ENCODE results near the gene LYPD1.

LYPD1 gene

DNA sequence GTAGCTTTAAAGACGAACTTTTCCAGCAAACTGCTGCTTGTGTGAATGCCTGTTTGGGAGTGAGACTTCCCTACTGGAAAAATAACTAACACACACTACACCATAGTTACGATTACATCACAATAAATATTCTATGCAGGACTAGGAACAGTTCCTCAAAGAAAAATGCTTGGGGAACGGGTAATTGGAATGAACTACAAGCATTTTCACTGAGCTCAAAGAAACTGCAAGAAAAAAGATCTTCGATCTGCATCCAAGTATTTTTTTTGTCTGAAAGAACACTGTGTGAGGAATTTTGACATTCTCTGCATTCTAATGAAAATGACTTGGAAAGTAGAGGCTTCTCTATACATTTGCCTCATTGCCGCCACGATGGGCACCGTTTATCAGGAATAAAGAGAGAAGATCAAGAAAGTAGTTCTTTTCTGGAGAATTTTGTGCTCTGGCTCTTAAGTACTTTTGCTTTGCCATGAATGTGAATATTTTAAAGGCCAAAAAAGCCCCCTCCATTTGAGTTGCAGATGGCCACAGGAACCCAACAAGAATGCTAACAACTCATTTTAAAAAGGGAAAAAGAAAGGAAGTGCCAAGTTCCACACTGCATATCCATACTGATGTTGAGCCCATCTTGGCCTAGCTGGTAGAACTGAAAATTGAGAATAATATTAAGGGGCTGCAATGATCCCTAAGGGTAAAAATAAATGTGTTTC lies 13.6 kb downstream of the LYPD1 start:
- ChIA-PET CTCF (interaction anchor here (0.5 kb wide), 1 partner anchor 13 kb away, joined by 3 read pairs; no protein-coding TSS in a partner anchor), POLR2A (interaction anchor here (0.6 kb wide), 1 partner anchor 479 kb away, joined by 3 read pairs; no protein-coding TSS in a partner anchor)
- Histone ChIP-seq H3K36me3 (ENCODE audit: control insufficient read depth in 2 of 2, insufficient read depth in 1 of 2, low read length in 2 of 2) (peaks cover 0 to 32% of the 10 kb centered on the region in 2 experiments; a peak in 1 of 3 replicates), H3K9me3 (ENCODE audit: control insufficient read depth, insufficient read depth, low read depth, low read length) (no peaks in the 10 kb centered on the region), H3K4me3 (ENCODE audit: low read depth, low read length) (no peak overlapping the region), H3K4me1 (ENCODE audit: control insufficient read depth, insufficient read depth, low read length) (no peaks in the 10 kb centered on the region), H3K27ac (ENCODE audit: extremely low read depth, low read depth, low read length) (no peak overlapping the region)
- no peak for TF ChIP-seq ZBTB6 (tag by site-specific recombination; IDR thresholded peaks at IDR 0.05)
- TF ChIP-seq ZFP69B (tag by site-specific recombination; IDR thresholded peaks at IDR 0.05), result no peak
- TF ChIP-seq, protein P1, sequence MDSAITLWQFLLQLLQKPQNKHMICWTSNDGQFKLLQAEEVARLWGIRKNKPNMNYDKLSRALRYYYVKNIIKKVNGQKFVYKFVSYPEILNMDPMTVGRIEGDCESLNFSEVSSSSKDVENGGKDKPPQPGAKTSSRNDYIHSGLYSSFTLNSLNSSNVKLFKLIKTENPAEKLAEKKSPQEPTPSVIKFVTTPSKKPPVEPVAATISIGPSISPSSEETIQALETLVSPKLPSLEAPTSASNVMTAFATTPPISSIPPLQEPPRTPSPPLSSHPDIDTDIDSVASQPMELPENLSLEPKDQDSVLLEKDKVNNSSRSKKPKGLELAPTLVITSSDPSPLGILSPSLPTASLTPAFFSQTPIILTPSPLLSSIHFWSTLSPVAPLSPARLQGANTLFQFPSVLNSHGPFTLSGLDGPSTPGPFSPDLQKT (IDR thresholded peaks at IDR 0.05; ENCODE audit: borderline replicate concordance, low read depth, low read length), result no peak
- TF ChIP-seq FEZF1 (tag by site-specific recombination; IDR thresholded peaks at IDR 0.05), result no peak
- no peak for TF ChIP-seq ZNF174 (tag by site-specific recombination; IDR thresholded peaks at IDR 0.05)
- TF ChIP-seq, protein P2, sequence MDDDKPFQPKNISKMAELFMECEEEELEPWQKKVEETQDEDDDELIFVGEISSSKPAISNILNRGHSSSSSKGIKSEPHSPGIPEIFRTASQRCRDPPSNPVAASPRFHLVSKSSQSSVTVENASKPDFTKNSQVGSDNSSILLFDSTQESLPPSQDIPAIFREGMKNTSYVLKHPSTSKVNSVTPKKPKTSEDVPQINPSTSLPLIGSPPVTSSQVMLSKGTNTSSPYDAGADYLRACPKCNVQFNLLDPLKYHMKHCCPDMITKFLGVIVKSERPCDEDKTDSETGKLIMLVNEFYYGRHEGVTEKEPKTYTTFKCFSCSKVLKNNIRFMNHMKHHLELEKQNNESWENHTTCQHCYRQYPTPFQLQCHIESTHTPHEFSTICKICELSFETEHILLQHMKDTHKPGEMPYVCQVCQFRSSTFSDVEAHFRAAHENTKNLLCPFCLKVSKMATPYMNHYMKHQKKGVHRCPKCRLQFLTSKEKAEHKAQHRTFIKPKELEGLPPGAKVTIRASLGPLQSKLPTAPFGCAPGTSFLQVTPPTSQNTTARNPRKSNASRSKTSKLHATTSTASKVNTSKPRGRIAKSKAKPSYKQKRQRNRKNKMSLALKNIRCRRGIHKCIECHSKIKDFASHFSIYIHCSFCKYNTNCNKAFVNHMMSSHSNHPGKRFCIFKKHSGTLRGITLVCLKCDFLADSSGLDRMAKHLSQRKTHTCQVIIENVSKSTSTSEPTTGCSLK (tag by site-specific recombination; IDR thresholded peaks at IDR 0.05), result no peak
- TF ChIP-seq ZNF544 (tag by site-specific recombination; IDR thresholded peaks at IDR 0.05), result no peak
- TF ChIP-seq MYNN (tag by site-specific recombination; IDR thresholded peaks at IDR 0.05; ENCODE audit: borderline replicate concordance), result no peak
- no peak for TF ChIP-seq ZNF404 (tag by site-specific recombination; IDR thresholded peaks at IDR 0.05)
- TF ChIP-seq ZNF785 (tag by site-specific recombination; IDR thresholded peaks at IDR 0.05), result no peak
- no peak for TF ChIP-seq ZNF423 (tag by site-specific recombination; IDR thresholded peaks at IDR 0.05)
- no peak for TF ChIP-seq ZNF596 (tag by site-specific recombination; IDR thresholded peaks at IDR 0.05)
- TF ChIP-seq ZBTB1 (tag by site-specific recombination; IDR thresholded peaks at IDR 0.05), result no peak
- TF ChIP-seq, protein P3, sequence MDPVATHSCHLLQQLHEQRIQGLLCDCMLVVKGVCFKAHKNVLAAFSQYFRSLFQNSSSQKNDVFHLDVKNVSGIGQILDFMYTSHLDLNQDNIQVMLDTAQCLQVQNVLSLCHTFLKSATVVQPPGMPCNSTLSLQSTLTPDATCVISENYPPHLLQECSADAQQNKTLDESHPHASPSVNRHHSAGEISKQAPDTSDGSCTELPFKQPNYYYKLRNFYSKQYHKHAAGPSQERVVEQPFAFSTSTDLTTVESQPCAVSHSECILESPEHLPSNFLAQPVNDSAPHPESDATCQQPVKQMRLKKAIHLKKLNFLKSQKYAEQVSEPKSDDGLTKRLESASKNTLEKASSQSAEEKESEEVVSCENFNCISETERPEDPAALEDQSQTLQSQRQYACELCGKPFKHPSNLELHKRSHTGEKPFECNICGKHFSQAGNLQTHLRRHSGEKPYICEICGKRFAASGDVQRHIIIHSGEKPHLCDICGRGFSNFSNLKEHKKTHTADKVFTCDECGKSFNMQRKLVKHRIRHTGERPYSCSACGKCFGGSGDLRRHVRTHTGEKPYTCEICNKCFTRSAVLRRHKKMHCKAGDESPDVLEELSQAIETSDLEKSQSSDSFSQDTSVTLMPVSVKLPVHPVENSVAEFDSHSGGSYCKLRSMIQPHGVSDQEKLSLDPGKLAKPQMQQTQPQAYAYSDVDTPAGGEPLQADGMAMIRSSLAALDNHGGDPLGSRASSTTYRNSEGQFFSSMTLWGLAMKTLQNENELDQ (tag by site-specific recombination; IDR thresholded peaks at IDR 0.05; ENCODE audit: low read depth), result no peak
- TF ChIP-seq ZNF555 (tag by site-specific recombination; conservative IDR thresholded peaks at IDR 0.05), result no peak

GRCh38 chr2:132654968-132655367 lies 15.0 kb downstream of the LYPD1 start:
- no peak overlapping the region for H3K4me3 ChIP-seq (ENCODE audit: low read depth, low read length)
- no peaks in the 10 kb centered on the region for H3K9me3 ChIP-seq (ENCODE audit: control insufficient read depth, insufficient read depth, low read depth, low read length)
- peaks cover 0 to 24% of the 10 kb centered on the region in 2 experiments; a peak in 1 of 3 replicates for H3K36me3 ChIP-seq (ENCODE audit: control insufficient read depth in 2 of 2, insufficient read depth in 1 of 2, low read length in 2 of 2)
- ChIA-PET POLR2A (no interaction called here), CTCF (no interaction called here)
- H3K4me1 ChIP-seq (ENCODE audit: control insufficient read depth, insufficient read depth, low read length), result no peaks in the 10 kb centered on the region
- H3K27ac ChIP-seq (ENCODE audit: extremely low read depth, low read depth, low read length), result no peak overlapping the region
- TF ChIP-seq OSR2 (tag by site-specific recombination; IDR thresholded peaks at IDR 0.05), result no peak
- no peak for TF ChIP-seq ZNF501 (tag by site-specific recombination; IDR thresholded peaks at IDR 0.05)
- no peak for TF ChIP-seq ZNF670 (tag by site-specific recombination; IDR thresholded peaks at IDR 0.05; ENCODE audit: low read depth)
- TF ChIP-seq ZNF248 (tag by site-specific recombination; IDR thresholded peaks at IDR 0.05), result no peak
- TF ChIP-seq ZNF16 (tag by site-specific recombination; IDR thresholded peaks at IDR 0.05; ENCODE audit: low read depth), result no peak
- TF ChIP-seq ZFP41 (tag by site-specific recombination; IDR thresholded peaks at IDR 0.05; ENCODE audit: borderline replicate concordance), result no peak
- TF ChIP-seq ZNF26 (tag by site-specific recombination; IDR thresholded peaks at IDR 0.05), result no peak
- no peak for TF ChIP-seq ZNF626 (tag by site-specific recombination; IDR thresholded peaks at IDR 0.05)
- TF ChIP-seq IKZF3 (tag by site-specific recombination; IDR thresholded peaks at IDR 0.05), result no peak
- no peak for TF ChIP-seq BCL11A (tag by site-specific recombination; IDR thresholded peaks at IDR 0.05; ENCODE audit: low read depth)
- TF ChIP-seq HOXC10 (CRISPR knock-in tag; IDR thresholded peaks at IDR 0.05), result no peak
- TF ChIP-seq ZNF791 (tag by site-specific recombination; IDR thresholded peaks at IDR 0.05), result no peak
- no peak for TF ChIP-seq ZNF433 (tag by site-specific recombination; IDR thresholded peaks at IDR 0.05; ENCODE audit: low read depth)
